GM12891 (cell line): Measurements from ENCODE around the gene PRELID3B.

Source experiments
- POLR2A ChIP-seq: IDR thresholded peaks from 2 replicates; pipeline ENCODE4 v1.6.1; 2011; ENCODE audit warnings: low read depth, low read length, control low read depth
- POLR2AphosphoS5 ChIP-seq: IDR thresholded peaks from 2 replicates; pipeline ENCODE4 v1.6.1; 2011; ENCODE audit warnings: low read depth, low read length, control low read depth
- POU2F2 ChIP-seq: IDR thresholded peaks from 2 replicates; pipeline ENCODE4 v1.6.1; 2011; ENCODE audit warnings: low read depth, mild to moderate bottlenecking, control low read depth, low read length, moderate library complexity
- SPI1 ChIP-seq: IDR thresholded peaks from 2 replicates; pipeline ENCODE4 v1.6.1; 2011; ENCODE audit warnings: low read depth, low read length, control low read depth
- TAF1 ChIP-seq: IDR thresholded peaks from 2 replicates; pipeline ENCODE4 v1.6.1; 2011; ENCODE audit warnings: low read depth, low read length, control low read depth

GRCh38 chr20:59017493-59018231 is 24.9 kb downstream of the PRELID3B start:
- TF ChIP-seq POLR2A, result no peak
- TF ChIP-seq POLR2AphosphoS5, result no peak
- TF ChIP-seq TAF1, result no peak
- no peak for TF ChIP-seq SPI1
- no peak for TF ChIP-seq POU2F2
